HG03439 (cell line): Measurements from ENCODE around the gene HCAR1.
"Not testable (repeated sequence)": the region's sequence is repeated elsewhere in the genome, so short reads cannot be mapped to it uniquely, and the experiment has no call there.

Source experiments
- ATAC-seq: cut with Tn5 transposase; IDR thresholded peaks from one replicate; pipeline ENCODE4 v1.9.1; 2021; ENCODE audit warnings: mild to moderate bottlenecking, moderate library complexity; ENCODE audit not compliant: unreplicated experiment

The HCAR1 gene

DNA sequence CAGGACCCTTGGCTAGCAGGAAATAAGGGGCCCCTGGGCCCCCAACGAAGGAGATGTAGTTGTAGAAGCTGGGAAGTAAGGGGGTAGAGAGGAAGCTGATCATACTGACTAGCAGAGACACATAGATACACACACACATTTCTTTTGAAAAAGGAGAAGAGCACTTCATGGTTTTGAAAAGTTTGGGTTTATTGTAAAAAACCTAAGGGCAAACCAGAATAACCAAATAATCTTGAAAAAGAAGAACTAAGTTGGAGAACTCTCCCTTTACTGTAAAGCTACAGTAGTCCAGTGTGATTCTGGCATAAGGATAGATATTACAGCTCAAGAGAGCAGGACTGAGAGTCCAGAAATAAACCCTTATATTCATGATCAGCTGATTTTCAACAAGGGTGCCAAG is 8.3 kb downstream of the HCAR1 start:
- ATAC-seq = no peak

DNA sequence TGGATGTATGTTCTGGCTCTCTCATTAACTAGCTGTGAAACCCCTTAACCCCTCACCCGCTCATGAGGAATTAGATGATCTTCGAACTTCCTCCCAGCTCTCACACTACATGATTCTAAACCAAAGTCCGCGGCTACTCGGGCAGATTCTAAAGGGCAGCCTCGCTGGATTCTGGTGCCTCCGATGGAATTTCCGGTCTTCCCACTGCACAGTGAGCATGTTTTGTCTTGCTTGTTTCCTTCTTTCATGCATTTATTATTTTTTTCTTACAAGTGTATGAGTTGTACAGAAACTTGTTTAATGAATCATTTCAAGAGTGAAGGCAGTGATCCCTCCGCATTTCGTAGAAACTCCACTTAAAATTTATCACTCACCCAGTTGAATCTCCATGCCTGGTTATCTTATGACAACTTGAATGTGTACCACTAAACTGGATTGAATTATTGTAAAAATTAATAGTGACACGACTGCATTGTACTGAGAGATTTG is 9.5 kb downstream of the HCAR1 start:
- no peak for ATAC-seq

DNA sequence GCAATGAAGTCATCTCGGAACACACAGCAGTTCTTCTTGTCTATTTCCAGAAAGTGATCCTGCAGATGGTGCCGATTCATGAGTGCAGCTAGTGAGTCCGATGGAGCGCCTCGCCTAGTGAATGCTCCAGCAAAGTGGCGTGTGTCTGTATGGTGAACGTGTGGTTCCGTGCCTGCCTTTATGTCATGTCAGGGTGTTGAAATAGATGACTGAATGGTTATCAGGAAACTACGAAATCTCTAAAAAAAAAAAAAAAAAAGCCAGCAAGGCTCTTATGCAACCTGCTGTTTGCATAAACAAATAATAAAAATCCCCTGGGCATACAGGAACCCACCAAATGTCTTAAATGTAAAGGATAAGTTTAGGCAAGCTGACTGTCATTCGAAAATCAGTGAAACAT is 14.0 kb downstream of the HCAR1 start, which contains the start of gene HCAR3:
TSS of gene HCAR3 (minus strand) at position 154 of the 400 bp plus-strand sequence. CDS start at position 80, 74 bp downstream.
- not testable (repeated sequence) for ATAC-seq

DNA sequence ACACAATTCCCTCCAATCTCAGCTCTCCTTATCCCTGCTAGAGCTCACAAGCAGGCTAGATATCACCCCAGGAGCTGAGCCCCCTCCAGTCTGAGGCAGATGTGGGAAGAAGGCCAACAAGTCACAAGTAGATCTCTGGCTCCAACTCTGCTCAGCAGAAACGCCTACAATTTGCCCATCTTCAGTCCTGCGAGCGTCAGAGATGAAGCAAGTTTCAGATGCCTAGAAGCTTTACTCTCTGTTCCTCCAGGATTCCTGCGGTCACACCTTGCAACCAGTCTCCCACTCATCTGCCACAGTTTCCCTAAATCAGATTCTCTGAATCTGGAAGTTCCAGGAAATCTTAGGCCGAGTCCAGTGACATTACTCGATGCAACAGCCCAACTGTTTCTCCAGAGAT is 15.4 kb downstream of the HCAR1 start:
- ATAC-seq = not testable (repeated sequence)

DNA sequence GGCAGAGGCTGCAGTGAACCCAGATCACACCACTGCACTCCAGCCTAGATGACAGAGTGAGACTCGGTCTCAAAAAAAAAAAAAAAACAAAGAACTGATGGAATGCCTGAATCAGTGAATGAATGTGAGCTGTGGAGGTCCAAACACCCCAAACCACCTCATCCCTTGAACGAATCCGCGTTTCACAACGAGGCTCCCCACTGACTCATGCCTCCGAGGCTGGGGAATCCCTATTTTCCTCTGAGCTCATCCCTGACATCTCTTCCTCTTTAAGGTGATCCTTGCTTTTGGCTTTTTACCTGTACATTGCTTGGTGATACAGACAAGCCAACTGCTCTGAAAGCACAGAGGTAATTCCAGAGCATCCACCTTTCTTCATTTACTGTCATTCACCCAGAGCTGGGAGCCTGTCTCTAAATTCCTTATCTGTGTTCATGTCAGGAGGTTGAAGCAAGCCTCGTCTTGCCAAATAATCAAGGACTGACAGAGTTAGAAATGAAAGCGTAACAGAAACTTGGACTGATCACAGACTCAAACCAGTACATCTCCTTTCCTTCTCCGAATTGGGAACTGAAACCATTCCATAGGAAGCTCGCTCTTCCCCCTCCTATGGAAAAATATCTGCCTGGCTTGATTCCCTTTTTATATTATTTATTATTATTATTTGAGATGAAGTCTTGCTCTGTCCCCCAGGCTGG is 17.0 kb downstream of the HCAR1 start:
- ATAC-seq = not testable (repeated sequence)

DNA sequence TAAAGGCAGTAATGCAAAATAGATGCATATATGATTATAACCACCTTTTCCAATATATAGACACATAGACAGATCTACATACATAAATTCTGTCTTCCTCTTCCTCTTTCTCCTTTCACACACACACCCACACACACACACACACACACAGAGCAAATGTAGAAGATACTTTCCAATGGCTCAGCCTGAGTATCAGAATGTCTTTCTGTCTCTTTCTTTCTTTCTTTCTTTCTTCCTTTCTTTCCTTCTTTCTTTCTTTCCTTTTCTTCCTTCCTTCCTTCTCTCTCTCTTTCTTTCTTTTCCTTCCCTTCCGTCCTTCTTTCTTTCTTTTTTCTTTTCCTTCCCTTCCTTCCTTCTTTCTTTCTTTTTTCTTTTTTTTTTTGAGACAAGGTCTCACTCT is 19.4 kb downstream of the HCAR1 start:
- not testable (repeated sequence) for ATAC-seq

DNA sequence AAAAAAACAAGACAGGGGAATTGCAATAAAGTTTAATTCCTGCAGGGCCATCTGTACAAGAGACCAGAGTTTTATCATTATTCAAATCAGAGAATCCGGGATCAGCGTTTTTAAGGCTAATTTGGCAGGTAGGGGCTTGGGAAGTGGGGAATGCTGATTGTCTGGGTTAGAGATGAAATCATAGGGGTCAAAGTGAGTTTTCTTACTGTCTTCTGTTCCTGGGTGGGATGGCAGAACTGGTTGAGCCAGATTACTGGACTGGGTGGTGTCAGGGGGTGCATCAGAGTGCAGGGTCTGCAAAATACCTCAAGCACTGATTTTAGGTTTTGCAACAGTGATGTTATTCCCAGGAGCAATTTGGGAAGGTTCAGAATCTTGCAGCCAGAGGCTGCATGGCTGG is 20.3 kb downstream of the HCAR1 start:
- ATAC-seq = not testable (repeated sequence)

DNA sequence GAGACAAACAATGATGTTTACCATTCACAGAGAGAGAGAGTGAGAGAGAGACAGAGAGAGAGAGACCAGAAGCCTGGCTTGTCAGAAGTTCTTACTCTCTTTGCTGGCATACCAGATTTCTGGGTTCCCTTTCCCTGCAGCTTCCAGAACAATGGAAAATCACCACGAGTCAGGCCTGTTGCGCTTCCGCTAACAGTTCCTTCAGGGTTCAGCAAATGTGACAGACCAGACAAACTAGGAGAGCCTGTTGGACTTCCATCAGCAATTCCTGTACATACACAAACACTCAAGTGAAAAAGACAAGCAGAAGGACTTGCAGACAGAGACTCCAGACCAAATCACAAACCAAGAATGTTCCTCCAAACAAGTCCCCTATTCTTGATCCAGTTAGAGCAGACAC is 21.4 kb downstream of the HCAR1 start:
- not testable (repeated sequence) for ATAC-seq

DNA sequence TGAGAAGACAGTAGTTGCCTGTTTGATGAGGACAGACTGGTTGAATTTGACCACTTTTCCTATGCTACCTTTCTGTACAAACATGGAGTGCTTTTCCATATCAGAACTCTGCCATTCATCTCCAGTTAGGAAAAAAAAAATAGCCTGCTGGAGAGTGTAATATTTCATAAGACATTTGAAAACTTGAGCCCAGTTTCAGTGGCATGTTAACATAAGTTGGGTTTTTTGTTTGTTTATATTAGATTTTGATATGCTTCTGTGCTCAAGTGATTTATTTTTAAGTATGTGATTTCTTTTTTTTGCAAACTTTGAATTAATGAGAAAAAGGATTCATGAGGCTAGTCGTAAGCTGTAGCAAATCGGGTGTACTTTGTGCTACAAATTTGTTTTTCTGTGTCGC is 26.8 kb downstream of the HCAR1 start:
- ATAC-seq = not testable (repeated sequence)

DNA sequence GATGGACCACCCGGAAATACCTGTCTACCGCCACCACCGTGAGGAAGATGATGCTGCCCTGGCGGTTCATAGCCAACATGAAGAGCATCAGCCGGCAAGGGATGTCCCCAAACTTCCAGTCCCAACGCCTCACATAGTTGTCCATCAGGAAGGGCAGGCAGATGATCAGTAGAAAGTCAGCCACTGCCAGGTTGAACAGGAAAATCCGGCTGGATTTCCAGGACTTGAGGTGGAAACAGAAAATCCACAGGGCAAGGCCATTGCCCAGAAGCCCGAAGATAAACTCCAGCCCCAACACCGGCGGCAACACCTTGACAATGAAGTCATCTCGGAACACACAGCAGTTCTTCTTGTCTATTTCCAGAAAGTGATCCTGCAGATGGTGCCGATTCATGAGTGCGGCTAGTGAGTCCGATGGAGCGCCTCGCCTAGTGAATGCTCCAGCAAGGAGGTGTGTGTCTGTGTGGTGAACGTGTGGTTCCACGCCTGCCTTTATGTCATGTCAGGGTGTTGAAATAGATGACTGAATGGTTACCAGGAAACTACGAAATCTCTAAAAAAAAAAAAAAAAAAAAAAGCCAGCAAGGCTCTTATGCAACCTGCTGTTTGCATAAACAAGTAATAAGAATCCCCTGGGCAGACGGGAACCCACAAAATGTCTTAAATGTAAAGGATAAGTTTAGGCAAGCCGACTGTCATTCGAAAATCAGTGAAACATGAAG is 27.6 kb downstream of the HCAR1 start, which contains the start of gene HCAR2:
TSS of gene HCAR2 (minus strand) at position 468 of the 722 bp plus-strand sequence. CDS start at position 394, 74 bp downstream.
- not testable (repeated sequence) for ATAC-seq

DNA sequence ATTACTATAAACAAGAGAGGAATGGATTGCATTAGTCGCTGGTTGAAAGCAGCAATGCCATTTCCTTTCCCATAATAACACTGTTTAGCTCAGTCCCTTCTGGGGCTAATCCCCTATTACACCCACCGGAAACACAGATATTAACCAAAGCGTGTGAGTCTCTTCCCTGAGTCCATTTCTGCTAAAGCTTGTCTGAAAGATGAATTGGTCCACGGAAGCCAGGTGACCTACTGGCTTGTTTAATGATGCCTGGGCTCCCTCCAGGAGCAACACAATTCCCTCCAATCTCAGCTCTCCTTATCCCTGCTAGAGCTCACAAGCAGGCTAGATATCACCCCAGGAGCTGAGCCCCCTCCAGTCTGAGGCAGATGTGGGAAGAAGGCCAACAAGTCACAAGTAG is 29.2 kb downstream of the HCAR1 start:
- ATAC-seq = not testable (repeated sequence)

DNA sequence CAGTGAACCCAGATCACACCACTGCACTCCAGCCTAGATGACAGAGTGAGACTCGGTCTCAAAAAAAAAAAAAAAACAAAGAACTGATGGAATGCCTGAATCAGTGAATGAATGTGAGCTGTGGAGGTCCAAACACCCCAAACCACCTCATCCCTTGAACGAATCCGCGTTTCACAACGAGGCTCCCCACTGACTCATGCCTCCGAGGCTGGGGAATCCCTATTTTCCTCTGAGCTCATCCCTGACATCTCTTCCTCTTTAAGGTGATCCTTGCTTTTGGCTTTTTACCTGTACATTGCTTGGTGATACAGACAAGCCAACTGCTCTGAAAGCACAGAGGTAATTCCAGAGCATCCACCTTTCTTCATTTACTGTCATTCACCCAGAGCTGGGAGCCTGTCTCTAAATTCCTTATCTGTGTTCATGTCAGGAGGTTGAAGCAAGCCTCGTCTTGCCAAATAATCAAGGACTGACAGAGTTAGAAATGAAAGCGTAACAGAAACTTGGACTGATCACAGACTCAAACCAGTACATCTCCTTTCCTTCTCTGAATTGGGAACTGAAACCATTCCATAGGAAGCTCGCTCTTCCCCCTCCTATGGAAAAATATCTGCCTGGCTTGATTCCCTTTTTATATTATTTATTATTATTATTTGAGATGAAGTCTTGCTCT is 30.5 kb downstream of the HCAR1 start:
- not testable (repeated sequence) for ATAC-seq

DNA sequence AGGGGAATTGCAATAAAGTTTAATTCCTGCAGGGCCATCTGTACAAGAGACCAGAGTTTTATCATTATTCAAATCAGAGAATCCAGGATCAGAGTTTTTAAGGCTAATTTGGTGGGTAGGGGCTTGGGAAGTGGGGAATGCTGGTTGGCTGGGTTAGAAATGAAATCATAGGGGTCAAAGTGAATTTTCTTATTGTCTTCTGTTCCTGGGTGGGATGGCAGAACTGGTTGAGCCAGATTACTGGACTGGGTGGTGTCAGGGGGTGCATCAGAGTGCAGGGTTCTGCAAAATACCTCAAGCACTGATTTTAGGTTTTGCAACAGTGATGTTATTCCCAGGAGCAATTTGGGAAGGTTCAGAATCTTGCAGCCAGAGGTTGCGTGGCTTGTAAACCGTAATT is 33.7 kb downstream of the HCAR1 start:
- not testable (repeated sequence) for ATAC-seq

DNA sequence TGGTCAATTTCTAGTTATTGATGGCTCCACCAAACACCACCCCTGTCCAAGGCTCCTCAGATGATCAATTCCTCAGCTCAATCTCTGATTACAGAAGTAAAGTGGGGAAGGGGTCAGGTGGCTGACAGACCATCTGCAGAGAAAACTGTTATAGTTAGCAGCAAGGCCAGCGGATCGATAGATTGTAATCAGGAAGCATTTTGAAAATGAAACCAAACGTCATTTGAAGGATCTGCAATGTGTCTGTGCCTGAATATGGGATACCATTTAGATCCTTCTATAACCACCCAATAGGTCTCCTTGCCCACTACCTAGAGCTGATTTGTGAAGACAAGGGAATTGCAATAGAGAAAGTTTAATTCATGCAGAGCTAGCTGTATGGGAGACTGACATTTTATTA is 39.1 kb downstream of the HCAR1 start:
- no peak for ATAC-seq

DNA sequence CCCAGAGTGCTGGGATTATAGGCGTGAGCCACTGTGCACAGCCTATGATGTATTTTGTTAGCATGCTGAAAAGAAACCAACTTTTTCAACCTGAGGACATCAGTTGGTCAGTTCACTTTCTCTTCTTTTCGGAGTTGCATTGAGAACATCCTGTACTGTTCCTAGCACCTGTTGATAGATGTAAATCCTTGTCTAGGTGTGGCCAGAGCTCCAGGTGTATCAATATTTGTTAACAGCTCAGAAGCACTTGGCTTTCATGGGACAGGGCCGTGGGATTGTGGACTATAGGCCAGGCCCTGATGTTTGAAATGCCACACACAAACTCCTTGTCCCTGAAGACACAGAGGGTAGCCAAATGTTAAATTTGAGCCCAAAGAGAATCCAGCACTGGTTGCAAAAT is 42.4 kb downstream of the HCAR1 start:
- no peak for ATAC-seq

DNA sequence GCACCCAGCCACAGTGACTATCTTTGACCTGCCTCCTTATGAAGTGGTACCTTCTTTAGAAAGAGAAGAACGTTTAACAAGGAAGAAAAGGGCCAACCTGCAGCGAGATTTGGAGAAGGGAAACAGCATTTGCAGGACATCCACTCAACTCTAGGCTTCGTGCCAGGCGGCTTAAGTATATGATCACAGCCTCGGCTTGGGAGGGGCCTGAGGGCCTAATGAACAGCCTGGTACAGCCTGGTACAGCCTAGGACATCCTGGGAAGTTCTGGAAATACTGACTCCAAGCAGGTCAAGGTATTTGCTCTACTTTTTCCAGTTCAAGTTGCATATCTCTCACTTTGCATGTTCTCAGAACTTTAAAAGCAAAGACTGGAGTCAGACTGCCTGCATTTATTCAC is 43.6 kb downstream of the HCAR1 start:
- ATAC-seq = no peak

DNA sequence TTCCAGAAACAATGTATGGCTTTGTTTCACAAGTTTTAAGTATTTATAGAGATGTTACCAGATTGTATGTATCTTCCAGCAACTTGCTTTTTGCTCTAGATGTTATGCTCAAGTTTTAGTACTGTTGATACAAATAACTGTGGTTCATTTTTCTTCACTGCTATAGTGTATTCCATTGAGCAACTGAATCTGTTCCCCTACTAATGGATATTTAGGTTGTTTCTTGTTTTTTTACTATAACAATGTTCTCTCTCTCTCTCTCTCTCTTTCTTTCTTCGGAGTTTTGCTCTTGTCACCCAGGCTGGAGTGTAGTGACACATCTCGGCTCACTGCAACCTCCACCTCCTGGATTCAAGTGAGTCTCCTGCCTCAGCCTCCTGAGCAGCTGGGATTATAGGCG is 44.1 kb downstream of the HCAR1 start:
- no peak for ATAC-seq

DNA sequence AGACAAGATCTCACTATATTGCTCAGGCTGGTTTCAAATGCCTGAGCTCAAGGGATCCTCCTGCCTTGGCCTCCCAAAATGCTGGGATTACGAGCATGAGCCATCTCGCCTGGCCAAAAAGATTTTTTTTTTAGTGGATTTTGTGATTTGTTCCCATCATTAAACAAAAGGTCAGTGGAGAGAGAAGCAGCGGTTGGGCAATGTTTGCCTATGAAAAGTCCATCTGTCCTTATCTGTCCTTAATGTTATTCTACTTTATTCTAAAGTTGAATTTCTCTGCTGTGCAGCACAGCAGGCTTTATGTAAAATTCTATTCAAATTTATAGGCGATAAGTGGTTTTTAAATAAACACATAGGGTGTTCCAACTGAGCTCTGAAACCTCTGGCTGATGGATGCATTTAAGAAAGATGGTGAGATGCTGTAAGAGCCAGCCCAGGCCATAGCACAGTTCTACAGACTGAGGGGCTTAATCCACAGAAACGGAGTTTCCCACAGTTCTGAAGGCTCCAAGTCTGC is 46.3 kb downstream of the HCAR1 start:
- ATAC-seq = no peak

DNA sequence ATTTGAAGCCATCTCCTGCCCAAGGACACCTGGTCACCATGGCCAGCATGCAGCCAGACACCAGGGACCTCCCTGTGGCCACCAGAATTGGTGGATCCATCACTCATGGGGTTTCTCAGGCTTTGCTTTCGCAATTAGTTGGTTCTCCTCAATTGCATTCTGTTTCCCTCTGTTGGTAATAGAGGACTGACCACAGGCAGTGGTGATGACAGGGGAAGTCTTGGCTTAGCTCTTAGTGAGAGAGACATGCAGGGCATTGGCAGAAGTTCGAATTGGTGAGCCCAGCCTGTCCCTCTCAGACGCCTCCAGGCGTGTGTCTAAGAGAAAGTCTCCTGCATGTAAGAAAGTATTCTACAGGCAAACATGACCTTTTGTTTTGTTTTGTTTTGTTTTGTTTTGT is 48.8 kb downstream of the HCAR1 start:
- ATAC-seq = no peak

DNA sequence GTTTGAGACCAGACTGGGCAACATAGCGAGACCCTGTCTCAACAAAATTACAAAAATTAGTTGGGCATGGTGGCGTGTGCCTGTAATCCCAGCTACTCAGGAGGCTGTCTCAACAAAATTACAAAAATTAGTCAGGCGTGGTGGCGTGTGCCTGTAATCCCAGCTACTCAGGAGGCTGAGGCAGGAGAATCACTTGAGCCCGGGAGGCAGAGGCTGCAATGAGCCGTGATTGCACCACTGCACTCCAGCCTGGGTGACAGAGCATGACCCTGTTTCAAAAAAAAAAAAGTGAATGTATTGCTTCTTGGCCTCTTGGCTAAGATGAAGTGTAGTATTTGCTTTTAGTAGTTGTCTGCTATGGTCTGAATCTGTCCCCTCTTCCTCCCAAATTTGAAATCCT is 49.7 kb downstream of the HCAR1 start:
- not testable (repeated sequence) for ATAC-seq

DNA sequence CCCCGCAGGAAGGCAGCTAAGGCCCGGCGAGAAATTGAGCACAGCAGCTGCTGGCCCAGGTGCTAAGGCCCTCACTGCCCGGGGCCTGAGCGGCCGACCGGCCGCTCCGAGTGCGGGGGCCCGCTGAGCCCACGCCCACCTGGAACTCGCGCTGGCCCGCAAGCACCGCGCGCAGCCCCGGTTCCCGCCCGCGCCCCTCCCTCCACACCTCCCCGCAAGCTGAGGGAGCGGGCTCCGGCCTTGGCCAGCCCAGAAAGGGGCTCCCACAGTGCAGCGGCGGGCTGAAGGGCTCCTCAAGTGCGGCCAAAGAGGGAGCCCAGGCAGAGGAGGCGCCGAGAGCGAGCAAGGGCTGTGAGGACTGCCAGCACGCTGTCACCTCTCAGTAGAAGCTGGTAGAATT is 53.9 kb downstream of the HCAR1 start:
- not testable (repeated sequence) for ATAC-seq
